ENCODE results near the gene CNOT3. TPM values are rescaled to one million over a fixed set of nuclear protein-coding genes. Genes with fewer than 3 reads are reported as not detected.

CNOT3 gene
- total RNA-seq, 1 experiment from 2014 or later: 76.7 TPM

- CTCF ChIA-PET: no interaction called here
Observed at GRCh38 chr19:54142166-54142780, 4.7 kb downstream of the CNOT3 start.

More at GRCh38 chr19:54142166-54142780, 4.7 kb downstream of the CNOT3 start:
- BruUV-seq (replicated peaks): no TSS peak
- ATAC-seq (no peak), DNase-seq (ENCODE audit: low read depth, low spot score) (no peak)
- Histone ChIP-seq H3K9me2 (ENCODE audit: insufficient read depth) (no peaks in the 10 kb centered on the region), H2AFZ (ENCODE audit: low read depth, low read length, poor library complexity, severe bottlenecking) (no peak overlapping the region), H4K20me1 (ENCODE audit: insufficient read depth) (no peaks in the 10 kb centered on the region), H3K4me3 (replicated peaks in 1 of 2; ENCODE audit: low read depth in 1 of 2, low read length in 2 of 2) (no peak overlapping the region), H3K4me2 (ENCODE audit: low read length) (no peak overlapping the region), H3K27me3 (ENCODE audit: insufficient read depth, low read length) (no peaks in the 10 kb centered on the region), H3K4me1 (ENCODE audit: control insufficient read depth in 1 of 2, insufficient read depth in 2 of 2, low read length in 2 of 2) (peaks cover 7 to 15% of the 10 kb centered on the region in 2 experiments; a peak in 3 of 4 replicates), H3K9me3 (ENCODE audit: control insufficient read depth in 1 of 2, insufficient read depth in 1 of 2, low read depth in 1 of 2, low read length in 2 of 2) (no peaks in the 10 kb centered on the region), H3K9ac (ENCODE audit: low read length) (no peak overlapping the region), H3K36me3 (ENCODE audit: control insufficient read depth in 1 of 2, insufficient read depth in 2 of 2, low read length in 2 of 2) (peaks cover 51 to 65% of the 10 kb centered on the region in 2 experiments; a peak in 3 of 4 replicates), H3K27ac (ENCODE audit: low read depth, low read length) (no peak overlapping the region), H3K79me2 (ENCODE audit: insufficient read depth, low read length) (peaks cover 63% of the 10 kb centered on the region)
- ChIA-PET RAD21 (ENCODE audit: low non-redundant PET in 1 of 2, low total read pairs in 2 of 2, uncharacterized antibody in 2 of 2, unreplicated experiment in 2 of 2) (no interaction called here), POLR2A (no interaction called here)
- TF ChIP-seq MAX (IDR thresholded peaks at IDR 0.05): no peak
- no peak for TF ChIP-seq EGR1 (IDR thresholded peaks at IDR 0.05; ENCODE audit: low read depth)
- no peak for TF ChIP-seq POLR2AphosphoS5 (IDR thresholded peaks at IDR 0.05; ENCODE audit: low read depth, low read length)
- TF ChIP-seq POLR2A (IDR thresholded peaks at IDR 0.05; ENCODE audit: borderline replicate concordance, extremely low read depth, insufficient read depth, insufficient read length): no peak
- TF ChIP-seq SP1 (IDR thresholded peaks at IDR 0.05; ENCODE audit: low read depth): no peak
- TF ChIP-seq ZFX (IDR thresholded peaks at IDR 0.05): no peak
- TF ChIP-seq YY1 (IDR thresholded peaks at IDR 0.05; ENCODE audit: extremely low read depth, insufficient replicate concordance, low read depth, low read length): no peak
- TF ChIP-seq EZH2 (IDR thresholded peaks at IDR 0.05): no peak
- no peak for TF ChIP-seq EZH2phosphoT487 (IDR thresholded peaks at IDR 0.05; ENCODE audit: borderline replicate concordance)
- no peak for TF ChIP-seq SIN3A (IDR thresholded peaks at IDR 0.05; ENCODE audit: low read depth)
- TF ChIP-seq FOSL1 (IDR thresholded peaks at IDR 0.05; ENCODE audit: low read depth): no peak
- TF ChIP-seq CBX3 (IDR thresholded peaks at IDR 0.05; ENCODE audit: low read depth): no peak
- no peak for TF ChIP-seq CTCF (IDR thresholded peaks at IDR 0.05 in 2 of 3, conservative IDR thresholded peaks at IDR 0.05 in 1 of 3; ENCODE audit: borderline replicate concordance in 1 of 3, insufficient read depth in 1 of 3, low read depth in 2 of 3, low read length in 2 of 3)
- no peak for TF ChIP-seq RAD21 (IDR thresholded peaks at IDR 0.05; ENCODE audit: low read depth)
- no peak for TF ChIP-seq ATF3 (IDR thresholded peaks at IDR 0.05)
- no peak for TF ChIP-seq ELF1 (IDR thresholded peaks at IDR 0.05; ENCODE audit: borderline replicate concordance, low read depth)
- TF ChIP-seq ZBTB33 (IDR thresholded peaks at IDR 0.05; ENCODE audit: extremely low read depth, insufficient replicate concordance, low read length): no peak
- TF ChIP-seq TCF7L2 (IDR thresholded peaks at IDR 0.05; ENCODE audit: borderline replicate concordance, extremely low read depth, insufficient read depth, insufficient read length): no peak
- intact Hi-C loops (cut with micrococcal nuclease): no loop called here
